ENCODE data around the gene PWWP2A. TPM values are rescaled to one million over a fixed set of nuclear protein-coding genes. Genes with fewer than 3 reads are reported as not detected.

PWWP2A gene
- total and polyA plus RNA-seq, 10 of the 15 experiments (the other 5 are each of a cell fraction or from before 2014, with no cell fraction given), result 5.7 to 26.1 (median 17.7) TPM

DNA sequence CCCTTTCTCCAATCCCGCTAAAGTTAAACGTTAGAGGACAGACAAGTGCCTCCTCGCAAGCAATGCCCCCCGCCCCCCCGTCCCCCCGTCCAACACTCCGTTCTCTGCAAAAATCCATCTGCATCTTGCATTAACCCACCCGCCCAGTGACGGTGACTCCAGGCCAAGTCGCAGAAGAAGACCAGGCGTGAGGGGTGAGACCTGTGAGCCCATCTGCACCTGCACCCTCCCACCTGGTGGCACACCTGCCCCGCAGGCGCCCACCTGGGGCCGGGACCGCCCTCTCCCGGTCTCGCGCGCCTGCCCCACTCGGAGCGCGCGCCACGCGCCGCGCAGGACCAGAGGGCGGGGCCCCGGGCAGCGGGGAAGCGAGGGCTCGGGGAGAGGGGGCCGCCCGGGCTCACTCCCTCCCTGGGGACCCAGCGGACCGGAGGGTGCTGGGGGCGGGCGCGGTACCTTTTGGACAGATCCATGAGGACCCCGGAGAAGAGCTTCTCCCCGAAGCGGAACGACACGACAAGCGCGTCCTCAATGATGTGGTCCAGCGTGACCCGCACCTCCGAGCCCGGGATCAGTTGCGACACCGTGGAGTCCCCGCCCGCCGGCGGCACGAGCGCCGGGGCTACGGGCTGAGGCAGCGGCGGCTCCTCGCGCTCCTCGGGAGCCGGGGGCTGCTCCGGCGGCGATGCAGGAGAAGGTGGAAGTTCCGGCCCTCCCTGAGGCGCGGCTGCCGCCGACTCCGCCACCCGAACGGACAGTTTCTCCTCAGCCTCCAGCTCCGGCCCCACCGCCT lies 705 bp downstream of the PWWP2A start (continued):
- TF ChIP-seq, protein P1, sequence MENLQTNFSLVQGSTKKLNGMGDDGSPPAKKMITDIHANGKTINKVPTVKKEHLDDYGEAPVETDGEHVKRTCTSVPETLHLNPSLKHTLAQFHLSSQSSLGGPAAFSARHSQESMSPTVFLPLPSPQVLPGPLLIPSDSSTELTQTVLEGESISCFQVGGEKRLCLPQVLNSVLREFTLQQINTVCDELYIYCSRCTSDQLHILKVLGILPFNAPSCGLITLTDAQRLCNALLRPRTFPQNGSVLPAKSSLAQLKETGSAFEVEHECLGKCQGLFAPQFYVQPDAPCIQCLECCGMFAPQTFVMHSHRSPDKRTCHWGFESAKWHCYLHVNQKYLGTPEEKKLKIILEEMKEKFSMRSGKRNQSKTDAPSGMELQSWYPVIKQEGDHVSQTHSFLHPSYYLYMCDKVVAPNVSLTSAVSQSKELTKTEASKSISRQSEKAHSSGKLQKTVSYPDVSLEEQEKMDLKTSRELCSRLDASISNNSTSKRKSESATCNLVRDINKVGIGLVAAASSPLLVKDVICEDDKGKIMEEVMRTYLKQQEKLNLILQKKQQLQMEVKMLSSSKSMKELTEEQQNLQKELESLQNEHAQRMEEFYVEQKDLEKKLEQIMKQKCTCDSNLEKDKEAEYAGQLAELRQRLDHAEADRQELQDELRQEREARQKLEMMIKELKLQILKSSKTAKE (IDR thresholded peaks at IDR 0.05; ENCODE audit: low read depth, poor library complexity, severe bottlenecking), result no peak
- no peak for TF ChIP-seq ZNF274 (IDR thresholded peaks at IDR 0.05; ENCODE audit: insufficient read depth, insufficient read length)
- TF ChIP-seq SRF (IDR thresholded peaks at IDR 0.05; ENCODE audit: low read depth in 2 of 2, low read length in 2 of 2), result no peak
- no peak for TF ChIP-seq RUNX3 (IDR thresholded peaks at IDR 0.05; ENCODE audit: low read length)
- TF ChIP-seq BMI1 (IDR thresholded peaks at IDR 0.05; ENCODE audit: borderline replicate concordance), result no peak
- no peak for TF ChIP-seq CEBPB (IDR thresholded peaks at IDR 0.05; ENCODE audit: borderline replicate concordance in 1 of 2, low read depth in 2 of 2, low read length in 2 of 2)
- no peak for TF ChIP-seq USF2 (IDR thresholded peaks at IDR 0.05; ENCODE audit: borderline replicate concordance, low read depth, low read length)
- TF ChIP-seq NFYB (IDR thresholded peaks at IDR 0.05; ENCODE audit: insufficient read depth, low read depth, low read length), result no peak
- no peak for TF ChIP-seq RFX5 (IDR thresholded peaks at IDR 0.05; ENCODE audit: low read depth, low read length)
- TF ChIP-seq PAX5 (IDR thresholded peaks at IDR 0.05; ENCODE audit: borderline replicate concordance, low read depth, low read length), result no peak
- TF ChIP-seq KLF5 (IDR thresholded peaks at IDR 0.05; ENCODE audit: partially characterized antibody), result no peak
- no peak for TF ChIP-seq MEF2A (IDR thresholded peaks at IDR 0.05; ENCODE audit: insufficient read depth, low read depth, low read length)
- TF ChIP-seq BACH1 (IDR thresholded peaks at IDR 0.05; ENCODE audit: borderline replicate concordance), result peak; percentile 71
- TF ChIP-seq SREBF1 (IDR thresholded peaks at IDR 0.05; ENCODE audit: low read length), result no peak
- TF ChIP-seq POU2F2 (IDR thresholded peaks at IDR 0.05; ENCODE audit: borderline replicate concordance, low read depth, low read length), result no peak
- TF ChIP-seq JUND (IDR thresholded peaks at IDR 0.05; ENCODE audit: low read depth, low read length), result no peak
- no peak for TF ChIP-seq TARDBP (IDR thresholded peaks at IDR 0.05; ENCODE audit: borderline replicate concordance)
- 0 out of 2 replicates have a peak, but pooled peaks have one; percentile 65 for TF ChIP-seq TCF3 (IDR thresholded peaks at IDR 0.05; ENCODE audit: borderline replicate concordance, insufficient read depth, low read depth, low read length)
- TF ChIP-seq FOXM1 (IDR thresholded peaks at IDR 0.05; ENCODE audit: low read depth, low read length), result no peak; the same call in 1 of the 2 replicates
- TF ChIP-seq HCFC1 (IDR thresholded peaks at IDR 0.05; ENCODE audit: low read length), result no peak; the same call in 1 of the 2 replicates
- peak; percentile 5 to 50; a peak in 1 of 4 replicates for TF ChIP-seq BHLHE40 (IDR thresholded peaks at IDR 0.05; ENCODE audit: borderline replicate concordance in 1 of 2, low read depth in 2 of 2, low read length in 1 of 2)
- TF ChIP-seq CHD4 (IDR thresholded peaks at IDR 0.05), result no peak
- TF ChIP-seq SMAD1 (IDR thresholded peaks at IDR 0.05; ENCODE audit: low read depth, partially characterized antibody), result no peak
- TF ChIP-seq EGR1 (IDR thresholded peaks at IDR 0.05; ENCODE audit: borderline replicate concordance in 1 of 2, low read depth in 2 of 2, low read length in 2 of 2), result no peak
- TF ChIP-seq, protein P2, sequence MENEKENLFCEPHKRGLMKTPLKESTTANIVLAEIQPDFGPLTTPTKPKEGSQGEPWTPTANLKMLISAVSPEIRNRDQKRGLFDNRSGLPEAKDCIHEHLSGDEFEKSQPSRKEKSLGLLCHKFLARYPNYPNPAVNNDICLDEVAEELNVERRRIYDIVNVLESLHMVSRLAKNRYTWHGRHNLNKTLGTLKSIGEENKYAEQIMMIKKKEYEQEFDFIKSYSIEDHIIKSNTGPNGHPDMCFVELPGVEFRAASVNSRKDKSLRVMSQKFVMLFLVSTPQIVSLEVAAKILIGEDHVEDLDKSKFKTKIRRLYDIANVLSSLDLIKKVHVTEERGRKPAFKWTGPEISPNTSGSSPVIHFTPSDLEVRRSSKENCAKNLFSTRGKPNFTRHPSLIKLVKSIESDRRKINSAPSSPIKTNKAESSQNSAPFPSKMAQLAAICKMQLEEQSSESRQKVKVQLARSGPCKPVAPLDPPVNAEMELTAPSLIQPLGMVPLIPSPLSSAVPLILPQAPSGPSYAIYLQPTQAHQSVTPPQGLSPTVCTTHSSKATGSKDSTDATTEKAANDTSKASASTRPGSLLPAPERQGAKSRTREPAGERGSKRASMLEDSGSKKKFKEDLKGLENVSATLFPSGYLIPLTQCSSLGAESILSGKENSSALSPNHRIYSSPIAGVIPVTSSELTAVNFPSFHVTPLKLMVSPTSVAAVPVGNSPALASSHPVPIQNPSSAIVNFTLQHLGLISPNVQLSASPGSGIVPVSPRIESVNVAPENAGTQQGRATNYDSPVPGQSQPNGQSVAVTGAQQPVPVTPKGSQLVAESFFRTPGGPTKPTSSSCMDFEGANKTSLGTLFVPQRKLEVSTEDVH (IDR thresholded peaks at IDR 0.05; ENCODE audit: low read depth, partially characterized antibody), result no peak
- no peak for TF ChIP-seq TBL1XR1 (IDR thresholded peaks at IDR 0.05; ENCODE audit: low read depth, low read length)

Measured in GM12878 (cell line).